K562 (cell line): ENCODE data around the gene CNR1. TPM values are rescaled to one million over a fixed set of nuclear protein-coding genes. Genes with fewer than 3 reads are reported as not detected.

Source experiments
- ARNT ChIP-seq, 2 experiments: fragments of 450-650 bp; IDR thresholded peaks; 2 replicates each; pipeline ENCODE4 v1.6.1; 2016; ENCODE audit warnings: mild to moderate bottlenecking in 1 of 2
- CCNT2 ChIP-seq: IDR thresholded peaks from 2 replicates; pipeline ENCODE4 v1.6.1; 2011; ENCODE audit warnings: borderline replicate concordance, low read depth, mild to moderate bottlenecking, moderate library complexity, mixed read lengths, low read length; ENCODE audit not compliant: insufficient read length; ENCODE audit errors: extremely low read depth
- CEBPB ChIP-seq: fragments of 450-650 bp; IDR thresholded peaks from 2 replicates; pipeline ENCODE4 v1.6.1; 2016; ENCODE audit warnings: missing genetic modification characterization, missing compliant biosample characterization
- CREM ChIP-seq: IDR thresholded peaks from 2 replicates; pipeline ENCODE4 v1.6.1; 2014; ENCODE audit warnings: antibody characterized with exemption, low read depth
- IRF9 ChIP-seq: fragments of 450-650 bp; IDR thresholded peaks from 2 replicates; pipeline ENCODE4 v1.6.1; 2016; ENCODE audit warnings: missing biosample characterization, missing genetic modification characterization
- NEUROD1 ChIP-seq: fragments of 150-350 bp; IDR thresholded peaks from 2 replicates; pipeline ENCODE4 v1.6.1; 2014; ENCODE audit warnings: borderline replicate concordance, low read length, low read depth; ENCODE audit not compliant: partially characterized antibody
- RBM14 ChIP-seq: fragments of 200-400 bp; formaldehyde crosslinking; IDR thresholded peaks from 2 replicates; pipeline ENCODE4 v1.6.1; 2018; ENCODE audit warnings: low read depth, mild to moderate bottlenecking, low read length, moderate library complexity, borderline replicate concordance; ENCODE audit not compliant: insufficient read depth
- USF1 ChIP-seq: sonication (generic); formaldehyde crosslinking; IDR thresholded peaks from 2 replicates; pipeline ENCODE4 v1.9.0; 2022; ENCODE audit warnings: mild to moderate bottlenecking, missing genetic modification reagents
- ZBTB7A ChIP-seq: IDR thresholded peaks from 2 replicates; pipeline ENCODE4 v1.6.1; 2011; ENCODE audit warnings: low read depth, mild to moderate bottlenecking, low read length, moderate library complexity, borderline replicate concordance; ENCODE audit not compliant: control insufficient read depth
- ZNF197 ChIP-seq: fragments of 200-800 bp; sonication (Bioruptor generic); IDR thresholded peaks from 2 replicates; pipeline ENCODE4 v1.6.1; 2016; ENCODE audit warnings: low read depth, missing genetic modification characterization, missing compliant biosample characterization
- ZNF212 ChIP-seq: fragments of 450-650 bp; formaldehyde crosslinking; IDR thresholded peaks from 2 replicates; pipeline ENCODE4 v1.4.0; 2020; ENCODE audit warnings: mild to moderate bottlenecking
- polyA plus RNA-seq, 8 experiments: library from polyadenylated mRNA; depleted of rRNA in 4 of 8; stranded (reverse) in 5 of 8; unstranded in 3 of 8; fragments of >200 nt; fragmentation: Nextera tagmentation in 2 of 8; fragmentation: Illumina TruSeq in 1 of 8; extraction: Ambion mirVana in 2 of 8; extraction: Trizol in 1 of 8; gene quantifications; 2 replicates each; pipeline versions ENCODE4 v1.2.1 to v1.2.3, GENCODE V29; 2011 to 2014; ENCODE audit warnings: inconsistent platforms in 1 of 8, missing spikeins in 1 of 8
- total RNA-seq, 7 experiments: library from RNA; depleted of rRNA in 6 of 7; stranded (reverse); fragments of >200 nt in 6 of 7; fragmentation: Illumina TruSeq in 2 of 7; extraction: Trizol in 2 of 7; gene quantifications; 2 replicates each; pipeline versions ENCODE4 v1.2.1 to v1.2.3, GENCODE V29; 2011 to 2021; ENCODE audit warnings: low replicate concordance in 1 of 7
- TF ChIP-seq, protein P1 (sequence below), 2 experiments: fragments of 450-650 bp; IDR thresholded peaks; 2 replicates each; pipeline ENCODE4 v1.6.1; 2018; ENCODE audit warnings: mild to moderate bottlenecking in 2 of 2, low read depth in 1 of 2; ENCODE audit not compliant: partially characterized antibody in 2 of 2
- TF ChIP-seq, protein P2 (sequence below): fragments of 250-450 bp; sonication (Bioruptor Pico); IDR thresholded peaks from 2 replicates; pipeline ENCODE4 v1.5.0; 2020; ENCODE audit warnings: mild to moderate bottlenecking
- TF ChIP-seq, protein P3 (sequence below): sonication (generic); formaldehyde crosslinking; IDR thresholded peaks from 2 replicates; pipeline ENCODE4 v1.8.1; 2023; ENCODE audit warnings: mild to moderate bottlenecking, missing genetic modification reagents

CNR1 gene
- total and polyA plus RNA-seq, 9 of the 15 experiments (the other 6 are each of a cell fraction or from before 2014, with no cell fraction given), result 0.50 to 1.9 (median 1.2) TPM; not detected in 1

DNA sequence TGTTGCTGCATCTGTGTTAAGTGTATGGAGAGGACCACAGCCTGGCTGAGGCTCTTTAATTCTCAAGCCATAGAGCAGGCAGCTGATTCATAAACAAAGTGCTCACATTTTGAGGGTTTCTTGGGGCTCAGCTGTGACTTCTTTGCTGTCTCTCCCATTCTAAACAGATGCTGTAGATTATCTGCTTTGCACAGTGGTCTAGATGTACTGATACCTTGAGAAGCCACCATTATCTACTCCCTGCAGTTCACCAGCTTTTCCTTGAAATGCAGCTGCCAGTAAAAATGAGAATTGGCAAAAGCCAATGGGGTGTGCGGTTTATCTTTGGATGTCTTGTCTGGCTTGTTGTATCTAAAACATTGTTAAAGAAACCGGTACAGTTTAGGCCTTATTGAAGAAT, 5.2 kb upstream of the CNR1 start (continued):
- TF ChIP-seq CCNT2 (peak; percentile 55), IRF9 (tag) (no peak), USF1 (CRISPR knock-in tag) (no peak), ZNF212 (no peak), CEBPB (no peak), RBM14 (no peak), CREM (no peak), NEUROD1 (no peak), ZBTB7A (no peak), ARNT (IDR thresholded peaks at IDR 0.05) (no peak), ZNF197 (no peak)
- TF ChIP-seq, protein P1, sequence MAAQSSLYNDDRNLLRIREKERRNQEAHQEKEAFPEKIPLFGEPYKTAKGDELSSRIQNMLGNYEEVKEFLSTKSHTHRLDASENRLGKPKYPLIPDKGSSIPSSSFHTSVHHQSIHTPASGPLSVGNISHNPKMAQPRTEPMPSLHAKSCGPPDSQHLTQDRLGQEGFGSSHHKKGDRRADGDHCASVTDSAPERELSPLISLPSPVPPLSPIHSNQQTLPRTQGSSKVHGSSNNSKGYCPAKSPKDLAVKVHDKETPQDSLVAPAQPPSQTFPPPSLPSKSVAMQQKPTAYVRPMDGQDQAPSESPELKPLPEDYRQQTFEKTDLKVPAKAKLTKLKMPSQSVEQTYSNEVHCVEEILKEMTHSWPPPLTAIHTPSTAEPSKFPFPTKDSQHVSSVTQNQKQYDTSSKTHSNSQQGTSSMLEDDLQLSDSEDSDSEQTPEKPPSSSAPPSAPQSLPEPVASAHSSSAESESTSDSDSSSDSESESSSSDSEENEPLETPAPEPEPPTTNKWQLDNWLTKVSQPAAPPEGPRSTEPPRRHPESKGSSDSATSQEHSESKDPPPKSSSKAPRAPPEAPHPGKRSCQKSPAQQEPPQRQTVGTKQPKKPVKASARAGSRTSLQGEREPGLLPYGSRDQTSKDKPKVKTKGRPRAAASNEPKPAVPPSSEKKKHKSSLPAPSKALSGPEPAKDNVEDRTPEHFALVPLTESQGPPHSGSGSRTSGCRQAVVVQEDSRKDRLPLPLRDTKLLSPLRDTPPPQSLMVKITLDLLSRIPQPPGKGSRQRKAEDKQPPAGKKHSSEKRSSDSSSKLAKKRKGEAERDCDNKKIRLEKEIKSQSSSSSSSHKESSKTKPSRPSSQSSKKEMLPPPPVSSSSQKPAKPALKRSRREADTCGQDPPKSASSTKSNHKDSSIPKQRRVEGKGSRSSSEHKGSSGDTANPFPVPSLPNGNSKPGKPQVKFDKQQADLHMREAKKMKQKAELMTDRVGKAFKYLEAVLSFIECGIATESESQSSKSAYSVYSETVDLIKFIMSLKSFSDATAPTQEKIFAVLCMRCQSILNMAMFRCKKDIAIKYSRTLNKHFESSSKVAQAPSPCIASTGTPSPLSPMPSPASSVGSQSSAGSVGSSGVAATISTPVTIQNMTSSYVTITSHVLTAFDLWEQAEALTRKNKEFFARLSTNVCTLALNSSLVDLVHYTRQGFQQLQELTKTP (IDR thresholded peaks at IDR 0.05; ENCODE audit: low read depth in 1 of 2, partially characterized antibody in 2 of 2), result no peak
- TF ChIP-seq, protein P2, sequence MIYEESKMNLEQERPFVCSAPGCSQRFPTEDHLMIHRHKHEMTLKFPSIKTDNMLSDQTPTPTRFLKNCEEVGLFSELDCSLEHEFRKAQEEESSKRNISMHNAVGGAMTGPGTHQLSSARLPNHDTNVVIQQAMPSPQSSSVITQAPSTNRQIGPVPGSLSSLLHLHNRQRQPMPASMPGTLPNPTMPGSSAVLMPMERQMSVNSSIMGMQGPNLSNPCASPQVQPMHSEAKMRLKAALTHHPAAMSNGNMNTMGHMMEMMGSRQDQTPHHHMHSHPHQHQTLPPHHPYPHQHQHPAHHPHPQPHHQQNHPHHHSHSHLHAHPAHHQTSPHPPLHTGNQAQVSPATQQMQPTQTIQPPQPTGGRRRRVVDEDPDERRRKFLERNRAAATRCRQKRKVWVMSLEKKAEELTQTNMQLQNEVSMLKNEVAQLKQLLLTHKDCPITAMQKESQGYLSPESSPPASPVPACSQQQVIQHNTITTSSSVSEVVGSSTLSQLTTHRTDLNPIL (CRISPR knock-in tag), result no peak
- TF ChIP-seq, protein P3, sequence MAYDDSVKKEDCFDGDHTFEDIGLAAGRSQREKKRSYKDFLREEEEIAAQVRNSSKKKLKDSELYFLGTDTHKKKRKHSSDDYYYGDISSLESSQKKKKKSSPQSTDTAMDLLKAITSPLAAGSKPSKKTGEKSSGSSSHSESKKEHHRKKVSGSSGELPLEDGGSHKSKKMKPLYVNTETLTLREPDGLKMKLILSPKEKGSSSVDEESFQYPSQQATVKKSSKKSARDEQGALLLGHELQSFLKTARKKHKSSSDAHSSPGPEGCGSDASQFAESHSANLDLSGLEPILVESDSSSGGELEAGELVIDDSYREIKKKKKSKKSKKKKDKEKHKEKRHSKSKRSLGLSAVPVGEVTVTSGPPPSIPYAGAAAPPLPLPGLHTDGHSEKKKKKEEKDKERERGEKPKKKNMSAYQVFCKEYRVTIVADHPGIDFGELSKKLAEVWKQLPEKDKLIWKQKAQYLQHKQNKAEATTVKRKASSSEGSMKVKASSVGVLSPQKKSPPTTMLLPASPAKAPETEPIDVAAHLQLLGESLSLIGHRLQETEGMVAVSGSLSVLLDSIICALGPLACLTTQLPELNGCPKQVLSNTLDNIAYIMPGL (CRISPR knock-in tag), result no peak
